GM12891 (cell line): ENCODE data around the gene TPD52L2.

ENCODE experiments used
- POLR2A ChIP-seq: IDR thresholded peaks from 2 replicates; pipeline ENCODE4 v1.6.1; 2011; ENCODE audit warnings: low read depth, low read length, control low read depth
- POLR2AphosphoS5 ChIP-seq: IDR thresholded peaks from 2 replicates; pipeline ENCODE4 v1.6.1; 2011; ENCODE audit warnings: low read depth, low read length, control low read depth
- SPI1 ChIP-seq: IDR thresholded peaks from 2 replicates; pipeline ENCODE4 v1.6.1; 2011; ENCODE audit warnings: low read depth, low read length, control low read depth

DNA sequence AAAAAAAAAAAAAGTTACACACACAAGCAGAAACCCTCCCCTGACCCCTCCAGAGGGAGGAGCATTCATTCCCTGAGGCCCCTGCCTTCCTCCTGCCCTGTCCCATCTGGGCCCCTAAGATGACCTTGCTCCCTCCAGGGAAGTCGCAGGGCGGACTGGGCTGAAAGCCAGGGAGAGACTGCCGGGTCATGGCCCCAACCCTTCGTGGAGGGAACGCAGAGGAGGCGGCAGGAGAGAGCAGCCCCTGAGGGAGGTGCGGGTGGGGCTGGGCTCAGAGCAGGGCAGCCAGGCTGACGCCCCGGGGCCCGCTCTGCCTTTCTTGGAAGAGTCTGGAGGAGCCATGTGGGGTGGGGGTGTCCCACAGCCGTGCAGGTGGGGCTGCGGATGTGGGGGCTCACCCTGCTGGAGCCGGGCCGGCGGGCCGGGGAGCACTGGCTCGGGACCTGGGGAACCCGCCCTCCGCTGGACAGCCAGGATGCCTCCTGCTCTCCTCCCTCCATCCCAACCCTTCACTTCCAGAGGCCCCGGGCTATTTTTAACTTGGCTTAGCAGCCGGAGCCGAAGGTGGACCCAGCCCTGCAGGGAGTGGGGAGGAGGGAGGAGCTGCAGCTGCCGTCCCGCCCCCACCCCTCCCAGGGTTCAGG, 18.8 kb upstream of the TPD52L2 start:
- TF ChIP-seq POLR2AphosphoS5 (no peak), POLR2A (no peak), SPI1 (no peak)
